ENCODE results near the gene NT5DC1.

GRCh38 chr6:116210750-116211425 is 110.2 kb downstream of the NT5DC1 start:
- TF ChIP-seq CTCF (IDR thresholded peaks at IDR 0.05 in 4 of 5, conservative IDR thresholded peaks at IDR 0.05 in 1 of 5) (no peak), POLR2A (IDR thresholded peaks at IDR 0.05) (no peak)
